Measurements from ENCODE around the gene EIF4G3.

Gene EIF4G3

DNA sequence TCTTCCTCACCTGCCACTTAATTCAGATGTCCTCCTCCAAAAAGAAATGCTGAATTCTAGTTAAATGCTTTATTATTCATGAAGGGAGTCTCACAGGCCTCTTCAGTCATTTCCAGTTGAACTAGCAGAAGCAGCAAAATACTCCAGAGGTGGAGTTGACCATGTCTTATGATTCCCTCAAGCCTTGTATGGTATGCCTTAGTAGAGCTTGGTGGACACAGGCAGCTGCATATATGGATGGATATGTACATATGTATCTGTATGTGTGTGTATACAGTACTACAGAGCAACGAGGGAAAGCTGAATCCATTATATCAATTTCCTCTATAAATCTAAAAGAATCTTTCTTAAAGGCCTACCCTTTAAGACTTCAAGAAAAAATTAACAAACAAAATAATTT lies 306.0 kb downstream of the EIF4G3 start:
- no peaks in the 10 kb centered on the region for H3K36me3 ChIP-seq (ENCODE audit: insufficient read depth)
- no peak for TF ChIP-seq CTCF (conservative IDR thresholded peaks at IDR 0.05; ENCODE audit: low read depth, low read length)
- no peaks in the 10 kb centered on the region for H3K27me3 ChIP-seq (ENCODE audit: insufficient read depth, low read depth)
- H3K4me1 ChIP-seq (ENCODE audit: low read depth, poor library complexity, severe bottlenecking): peaks cover 21% of the 10 kb centered on the region
- H3K79me2 ChIP-seq (ENCODE audit: insufficient read depth, low read depth): no peaks in the 10 kb centered on the region
- H3K4me3 ChIP-seq (IDR thresholded peaks at IDR 0.05; ENCODE audit: insufficient read depth, low read depth, low read length): no peak overlapping the region
- no peaks in the 10 kb centered on the region for H4K20me1 ChIP-seq (ENCODE audit: insufficient read depth)
- H3K4me2 ChIP-seq: no peak overlapping the region
- no peak overlapping the region for H2AFZ ChIP-seq (ENCODE audit: low read depth)
- no peak overlapping the region for H3K9ac ChIP-seq
- no peak overlapping the region for H3K27ac ChIP-seq

GRCh38 chr1:20868263-20868662 lies 308.4 kb downstream of the EIF4G3 start:
- no peaks in the 10 kb centered on the region for H3K27me3 ChIP-seq (ENCODE audit: insufficient read depth, low read depth)

DNA sequence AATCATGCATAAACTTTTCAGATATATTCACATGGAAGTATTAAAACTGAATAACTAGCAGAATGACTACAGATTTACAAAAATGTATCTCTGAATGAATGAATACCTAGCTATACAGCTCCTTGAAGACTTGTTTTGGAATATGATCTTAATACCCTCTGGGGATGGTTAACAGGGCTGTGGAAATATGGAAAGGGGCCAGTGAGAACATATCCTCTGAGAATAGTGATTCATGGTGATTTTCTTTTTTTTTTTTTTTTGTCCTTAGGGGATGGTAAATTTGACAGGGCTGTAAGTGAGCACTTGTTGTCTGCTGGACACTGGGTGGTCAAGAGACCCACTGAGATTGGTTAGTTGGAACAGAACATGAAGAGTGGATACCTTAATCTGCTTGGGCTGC lies 308.9 kb downstream of the EIF4G3 start:
- H3K9ac ChIP-seq: no peak overlapping the region
- no peak overlapping the region for H3K27ac ChIP-seq
- H2AFZ ChIP-seq (ENCODE audit: low read depth): no peak overlapping the region
- no peaks in the 10 kb centered on the region for H4K20me1 ChIP-seq (ENCODE audit: insufficient read depth)
- H3K4me2 ChIP-seq: peak overlapping the region; percentile 24; the same call in 1 of the 2 replicates
- no peaks in the 10 kb centered on the region for H3K79me2 ChIP-seq (ENCODE audit: insufficient read depth, low read depth)
- no peaks in the 10 kb centered on the region; the same call in 1 of the 2 replicates for H3K36me3 ChIP-seq (ENCODE audit: insufficient read depth)
- TF ChIP-seq CTCF (conservative IDR thresholded peaks at IDR 0.05; ENCODE audit: low read depth, low read length): no peak
- no peak overlapping the region for H3K4me3 ChIP-seq (IDR thresholded peaks at IDR 0.05; ENCODE audit: insufficient read depth, low read depth, low read length)
- peaks cover 16% of the 10 kb centered on the region for H3K4me1 ChIP-seq (ENCODE audit: low read depth, poor library complexity, severe bottlenecking)
- H3K27me3 ChIP-seq (ENCODE audit: insufficient read depth, low read depth): no peaks in the 10 kb centered on the region

More at GRCh38 chr1:20868263-20868662, 308.4 kb downstream of the EIF4G3 start:
- no peaks in the 10 kb centered on the region for H3K79me2 ChIP-seq (ENCODE audit: insufficient read depth, low read depth)
- H3K36me3 ChIP-seq (ENCODE audit: insufficient read depth): no peaks in the 10 kb centered on the region; the same call in 1 of the 2 replicates
- H3K27ac ChIP-seq: no peak overlapping the region
- TF ChIP-seq CTCF (conservative IDR thresholded peaks at IDR 0.05; ENCODE audit: low read depth, low read length): no peak
- H2AFZ ChIP-seq (ENCODE audit: low read depth): no peak overlapping the region
- no peaks in the 10 kb centered on the region for H4K20me1 ChIP-seq (ENCODE audit: insufficient read depth)
- H3K4me3 ChIP-seq (IDR thresholded peaks at IDR 0.05; ENCODE audit: insufficient read depth, low read depth, low read length): no peak overlapping the region
- no peak overlapping the region for H3K9ac ChIP-seq
- no peak overlapping the region for H3K4me2 ChIP-seq
- H3K4me1 ChIP-seq (ENCODE audit: low read depth, poor library complexity, severe bottlenecking): peaks cover 19% of the 10 kb centered on the region

DNA sequence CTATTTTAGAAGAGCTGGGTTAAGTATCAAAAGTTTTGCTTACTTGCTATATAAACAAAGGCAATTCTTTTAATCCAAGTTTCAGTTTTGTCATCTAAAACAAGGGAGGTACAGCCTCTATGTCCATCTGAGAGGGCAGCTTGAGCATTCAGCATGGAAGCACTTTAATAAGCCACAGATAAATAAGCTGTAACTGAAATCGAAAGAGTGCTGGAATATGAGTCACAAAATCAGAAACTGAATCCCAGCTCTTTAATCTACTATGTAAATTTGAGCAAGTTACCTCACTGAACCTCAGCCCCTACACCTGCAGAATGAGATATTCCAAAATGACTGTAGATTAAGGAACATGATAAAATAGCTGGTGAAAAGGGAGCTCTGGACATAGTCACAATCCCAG lies 309.6 kb downstream of the EIF4G3 start:
- H3K79me2 ChIP-seq (ENCODE audit: insufficient read depth, low read depth): no peaks in the 10 kb centered on the region
- H3K27me3 ChIP-seq (ENCODE audit: insufficient read depth, low read depth): no peaks in the 10 kb centered on the region
- peak overlapping the region; percentile 24; the same call in 1 of the 2 replicates for H3K4me2 ChIP-seq
- no peak overlapping the region for H3K27ac ChIP-seq
- peaks cover 16% of the 10 kb centered on the region for H3K4me1 ChIP-seq (ENCODE audit: low read depth, poor library complexity, severe bottlenecking)
- no peaks in the 10 kb centered on the region for H4K20me1 ChIP-seq (ENCODE audit: insufficient read depth)
- H3K4me3 ChIP-seq (IDR thresholded peaks at IDR 0.05; ENCODE audit: insufficient read depth, low read depth, low read length): no peak overlapping the region
- no peak for TF ChIP-seq CTCF (conservative IDR thresholded peaks at IDR 0.05; ENCODE audit: low read depth, low read length)
- H2AFZ ChIP-seq (ENCODE audit: low read depth): no peak overlapping the region
- H3K36me3 ChIP-seq (ENCODE audit: insufficient read depth): no peaks in the 10 kb centered on the region; the same call in 1 of the 2 replicates
- H3K9ac ChIP-seq: no peak overlapping the region
